B cell (primary cell): Measurements from ENCODE around the gene NPPB. TPM values are rescaled to one million over a fixed set of nuclear protein-coding genes. Genes with fewer than 3 reads are reported as not detected.

Source experiments
- ATAC-seq: fragments of 200-7000 bp; cut with Tn5 transposase; one replicate; pipeline ENCODE4 v1.10.0; 2021; ENCODE audit warnings: low read depth, mild to moderate bottlenecking, moderate number of reproducible peaks, moderate library complexity
- CTCF ChIA-PET: fragments of 350-600 bp; sonication (Branson Sonifier 250); formaldehyde crosslinking; loops from one replicate; lab custom pipeline; 2021; ENCODE audit warnings: antibody characterized with exemption, inconsistent platforms; lab: Charles Lee
- POLR2A ChIA-PET: fragments of 350-600 bp; sonication (Branson Sonifier 250); formaldehyde crosslinking; loops from one replicate; lab custom pipeline; 2021; ENCODE audit warnings: antibody characterized with exemption; lab: Charles Lee
- DNase-seq: peaks from one replicate; pipeline ENCODE4 v3.0.0; 2013
- H2AFZ ChIP-seq: 2 replicates; pipeline ENCODE4 v1.6.1; 2012; ENCODE audit warnings: mild to moderate bottlenecking, low read depth, low read length; ENCODE audit not compliant: insufficient read depth, poor library complexity, severe bottlenecking
- H3K27ac ChIP-seq, 2 donors: 1 replicate in 1 of 2; 2 replicates in 1 of 2; pipeline ENCODE4 v1.5.1; 2012 to 2013; ENCODE audit warnings: low read length in 2 of 2, mild to moderate bottlenecking in 2 of 2, moderate library complexity in 1 of 2
- H3K27me3 ChIP-seq, 4 experiments: fragments of 200-600 bp in 1 of 4; sonication (generic) in 1 of 4; replicated peaks in 1 of 4; 1 replicate in 2 of 4; 2 replicates in 2 of 4; pipeline versions ENCODE4 v1.6.1 to v1.7.0; 2013 to 2016; ENCODE audit warnings: low read length in 3 of 4, mild to moderate bottlenecking in 2 of 4, mixed read lengths in 1 of 4, moderate library complexity in 1 of 4; ENCODE audit not compliant: insufficient read depth in 4 of 4, control insufficient read depth in 3 of 4; ENCODE audit errors: control extremely low read depth in 1 of 4
- H3K36me3 ChIP-seq, 2 experiments: replicated peaks in 1 of 2; 1 replicate in 1 of 2; 2 replicates in 1 of 2; pipeline versions ENCODE4 v1.6.1 to v1.7.1; 2013; ENCODE audit warnings: low read length in 1 of 2; ENCODE audit not compliant: insufficient read depth in 2 of 2, control insufficient read depth in 1 of 2; ENCODE audit errors: control extremely low read depth in 1 of 2, extremely low read depth in 1 of 2
- H3K4me1 ChIP-seq, 2 donors: fragments of 200-600 bp in 1 of 2; sonication (generic) in 1 of 2; 1 replicate in 1 of 2; 2 replicates in 1 of 2; pipeline versions ENCODE4 v1.5.1 to v1.6.1; 2013 to 2017; ENCODE audit warnings: low read length in 2 of 2; ENCODE audit not compliant: control insufficient read depth in 2 of 2, insufficient read depth in 2 of 2
- H3K4me2 ChIP-seq: replicated peaks from 2 replicates; pipeline ENCODE3; 2012; ENCODE audit warnings: mild to moderate bottlenecking, low read depth, low read length; ENCODE audit not compliant: poor library complexity, severe bottlenecking
- H3K4me3 ChIP-seq, 5 experiments: fragments of 200-600 bp in 1 of 5; sonication (generic) in 1 of 5; 1 replicate in 3 of 5; 2 replicates in 2 of 5; pipeline versions ENCODE4 v1.5.1 to v1.7.0; 2011 to 2016; ENCODE audit warnings: low read length in 4 of 5, mild to moderate bottlenecking in 4 of 5, low read depth in 2 of 5, control low read depth in 1 of 5, moderate library complexity in 1 of 5; ENCODE audit not compliant: insufficient read depth in 1 of 5; ENCODE audit errors: control extremely low read depth in 1 of 5, extremely low read depth in 1 of 5
- H3K79me2 ChIP-seq: fragments of 200-600 bp; sonication (generic); one replicate; pipeline ENCODE4 v1.6.0; 2016; ENCODE audit warnings: low read length; ENCODE audit not compliant: control insufficient read depth, insufficient read depth
- H3K9ac ChIP-seq: fragments of 200-600 bp; sonication (generic); 2 replicates; pipeline ENCODE4 v1.6.1; 2017; ENCODE audit warnings: mild to moderate bottlenecking, low read length, moderate library complexity
- H3K9me3 ChIP-seq, 3 donors: one replicate each; pipeline versions ENCODE4 v1.6.1 to v1.7.1; 2013; ENCODE audit warnings: low read length in 2 of 3; ENCODE audit not compliant: control insufficient read depth in 2 of 3, insufficient read depth in 1 of 3; ENCODE audit errors: control extremely low read depth in 1 of 3
- H4K20me1 ChIP-seq: 2 replicates; pipeline ENCODE4 v1.6.0; 2012; ENCODE audit warnings: mild to moderate bottlenecking, low read length; ENCODE audit not compliant: insufficient read depth, control insufficient read depth, poor library complexity, severe bottlenecking
- H3K27ac Mint-ChIP-seq: one replicate; pipeline ENCODE4 v1.8.0; 2021; ENCODE audit warnings: mixed read lengths
- H3K27me3 Mint-ChIP-seq: one replicate; pipeline ENCODE4 v1.8.0; 2021; ENCODE audit warnings: mixed read lengths
- H3K4me1 Mint-ChIP-seq: one replicate; pipeline ENCODE4 v1.8.0; 2021; ENCODE audit warnings: mixed read lengths
- H3K4me3 Mint-ChIP-seq: one replicate; pipeline ENCODE4 v1.8.0; 2021; ENCODE audit warnings: mixed read lengths
- H3K9me3 Mint-ChIP-seq: one replicate; pipeline ENCODE4 v1.8.0; 2022; ENCODE audit warnings: mixed read lengths; ENCODE audit not compliant: insufficient read depth
- EZH2 ChIP-seq: IDR thresholded peaks from 2 replicates; pipeline ENCODE4 v1.6.1; 2012; ENCODE audit warnings: borderline replicate concordance, low read depth, mild to moderate bottlenecking, moderate library complexity, low read length; ENCODE audit not compliant: insufficient read depth, poor library complexity, severe bottlenecking
- WGBS: methylation state at CpG from one replicate; pipeline ENCODE4 v1.1.5; 2013; ENCODE audit warnings: missing lambda C conversion rate; ENCODE audit not compliant: insufficient coverage; 5-methylcytosine and 5-hydroxymethylcytosine counted together
- intact Hi-C: fragments of 100-400 bp; cut with micrococcal nuclease; formaldehyde crosslinking; loops from one replicate; pipeline ENCODE4 v1.10.0; 2022
- polyA minus RNA-seq: library from RNA; depleted of rRNA, polyadenylated mRNA; stranded (reverse); fragments of >200 nt; gene quantifications from 2 replicates; pipeline ENCODE4 v1.2.3, GENCODE V29; 2012
- polyA plus RNA-seq: library from polyadenylated mRNA; depleted of rRNA; stranded (reverse); fragments of >200 nt; gene quantifications from 2 replicates; pipeline ENCODE4 v1.2.3, GENCODE V29; 2012
- total RNA-seq, 2 donors: library from RNA; stranded (reverse); fragments of 120-200 nt in 1 of 2; gene quantifications; 1 replicate in 1 of 2; 2 replicates in 1 of 2; pipeline versions ENCODE4 v1.2.3 to v1.2.4, GENCODE V29; 2013 to 2022
- TF ChIP-seq, protein P1 (sequence below): fragments of 200-600 bp; IDR thresholded peaks from one replicate; pipeline ENCODE4 v1.8.0; 2022; ENCODE audit warnings: antibody characterized with exemption, mild to moderate bottlenecking

NPPB gene
- total RNA-seq (not detected in 2 replicates), polyA plus RNA-seq (not detected in 2 replicates), polyA minus RNA-seq (not detected in 2 replicates)
- total RNA-seq (2013): not detected

DNA sequence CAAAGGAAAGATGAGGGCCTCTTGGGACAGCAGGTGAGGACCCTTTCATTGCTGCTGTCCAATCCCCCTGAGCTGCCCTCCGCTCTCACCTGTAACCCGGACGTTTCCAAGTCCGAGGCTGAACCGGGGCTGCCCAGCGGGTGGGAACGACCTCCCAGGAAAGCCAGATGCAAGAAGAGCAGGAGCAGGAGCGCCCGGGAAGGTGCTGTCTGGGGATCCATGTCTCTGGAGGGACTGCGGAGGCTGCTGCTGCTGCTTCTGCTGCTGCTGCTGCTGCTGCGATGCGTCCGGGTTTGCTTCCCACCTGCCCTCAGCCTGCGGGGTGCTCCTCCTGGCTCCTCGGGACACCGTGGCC, at the start of gene NPPB:
NPPB (minus strand) TSS at position 333 of the 355 bp plus-strand sequence; CDS start at position 221, 112 bp downstream.
- Histone ChIP-seq H3K36me3 (no peaks in the 10 kb centered on the region), H3K79me2 (no peaks in the 10 kb centered on the region), H3K9ac (no peak within 1 kb of the TSS), H3K27ac (no peak within 1 kb of the TSS), H3K9me3 (peaks cover 0 to 16% (median 0%) of the 10 kb centered on the region in 3 donors), H3K27me3 (peaks cover 0 to 66% (median 17%) of the 10 kb centered on the region in 4 experiments), H3K4me2 (peak within 1 kb of the TSS; percentile 26), H4K20me1 (no peaks in the 10 kb centered on the region), H3K4me1 (peaks cover 0 to 10% of the 10 kb centered on the region in 2 donors), H2AFZ (no peak within 1 kb of the TSS), H3K4me3 (no peak within 1 kb of the TSS)
- Mint-ChIP-seq H3K4me1 (no peaks in the 10 kb centered on the region), H3K27ac (no peak within 1 kb of the TSS), H3K4me3 (no peak within 1 kb of the TSS), H3K27me3 (peaks cover 42% of the 10 kb centered on the region), H3K9me3 (no peaks in the 10 kb centered on the region)
- WGBS: 29% methylated on average over 16 of the region's 16 CpGs
- no peak for ATAC-seq
- no peak for TF ChIP-seq EZH2
- TF ChIP-seq, protein P1, sequence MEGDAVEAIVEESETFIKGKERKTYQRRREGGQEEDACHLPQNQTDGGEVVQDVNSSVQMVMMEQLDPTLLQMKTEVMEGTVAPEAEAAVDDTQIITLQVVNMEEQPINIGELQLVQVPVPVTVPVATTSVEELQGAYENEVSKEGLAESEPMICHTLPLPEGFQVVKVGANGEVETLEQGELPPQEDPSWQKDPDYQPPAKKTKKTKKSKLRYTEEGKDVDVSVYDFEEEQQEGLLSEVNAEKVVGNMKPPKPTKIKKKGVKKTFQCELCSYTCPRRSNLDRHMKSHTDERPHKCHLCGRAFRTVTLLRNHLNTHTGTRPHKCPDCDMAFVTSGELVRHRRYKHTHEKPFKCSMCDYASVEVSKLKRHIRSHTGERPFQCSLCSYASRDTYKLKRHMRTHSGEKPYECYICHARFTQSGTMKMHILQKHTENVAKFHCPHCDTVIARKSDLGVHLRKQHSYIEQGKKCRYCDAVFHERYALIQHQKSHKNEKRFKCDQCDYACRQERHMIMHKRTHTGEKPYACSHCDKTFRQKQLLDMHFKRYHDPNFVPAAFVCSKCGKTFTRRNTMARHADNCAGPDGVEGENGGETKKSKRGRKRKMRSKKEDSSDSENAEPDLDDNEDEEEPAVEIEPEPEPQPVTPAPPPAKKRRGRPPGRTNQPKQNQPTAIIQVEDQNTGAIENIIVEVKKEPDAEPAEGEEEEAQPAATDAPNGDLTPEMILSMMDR: no peak
- ChIA-PET CTCF (no interaction called here), POLR2A (interaction anchor here (0.6 kb wide), 1 partner anchor 49 kb away, joined by 3 read pairs; no protein-coding TSS in a partner anchor)
- DNase-seq: no peak
- intact Hi-C loops: loop anchor here (2.0 kb wide), 1 partner anchor 14 kb away; no protein-coding TSS in a partner anchor

DNA sequence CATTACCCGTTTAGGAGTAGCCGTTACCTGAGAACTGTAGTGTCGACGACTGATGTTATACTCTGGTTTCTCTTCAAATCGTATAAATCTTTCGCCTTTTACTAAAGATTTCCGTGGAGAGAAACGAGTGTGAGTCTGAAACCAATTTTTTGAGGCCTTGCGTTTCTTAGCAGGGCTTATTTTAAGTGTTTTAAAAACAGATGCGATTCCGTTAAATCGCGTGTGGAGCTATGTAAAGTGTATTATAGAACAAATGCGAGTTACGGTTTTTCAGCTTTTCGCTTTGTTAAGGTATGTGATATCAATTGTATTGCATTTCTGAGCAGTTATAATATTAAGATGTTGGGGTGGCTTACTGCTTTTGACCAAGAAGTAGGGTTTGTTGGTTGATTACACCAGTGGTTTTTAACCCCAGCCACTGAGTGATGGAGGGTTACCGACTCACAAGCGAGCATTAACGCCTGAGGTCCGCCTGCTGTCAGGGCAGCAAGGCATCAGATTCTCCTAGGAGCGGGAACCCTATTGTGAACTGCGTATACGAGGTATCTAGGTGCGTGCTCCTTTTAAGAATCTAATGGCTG, 49.4 kb upstream of the NPPB start:
- peak; percentile 94 for DNase-seq
- Histone ChIP-seq H3K4me3 (peak overlapping the region; percentile 77 to 85 (median 83)), H3K4me1 (peaks cover 3 to 11% of the 10 kb centered on the region in 2 donors), H3K79me2 (peaks cover 3% of the 10 kb centered on the region), H3K9ac (peak overlapping the region; percentile 98), H3K4me2 (peak overlapping the region; percentile 84), H4K20me1 (no peaks in the 10 kb centered on the region), H3K9me3 (no peaks in the 10 kb centered on the region), H2AFZ (peak overlapping the region; percentile 57), H3K27ac (peak overlapping the region; percentile 99 to 100), H3K36me3 (no peaks in the 10 kb centered on the region), H3K27me3 (no peaks in the 10 kb centered on the region)
- Mint-ChIP-seq H3K9me3 (no peaks in the 10 kb centered on the region), H3K4me1 (peaks cover 28% of the 10 kb centered on the region), H3K27me3 (no peaks in the 10 kb centered on the region), H3K27ac (peak overlapping the region; percentile 99), H3K4me3 (peak overlapping the region; percentile 95)
- ChIA-PET POLR2A (interaction anchor here (0.6 to 4.2 kb wide), 31 partner anchors 9 to 646 kb away, joined by 3 to 54 read pairs (median 4); partner anchors contain the start of genes AGTRAP, CLCN6, KIAA2013 and MAD2L2), CTCF (interaction anchor here (0.7 to 2.5 kb wide), 11 partner anchors 59 to 306 kb away, joined by 3 to 14 read pairs (median 4); partner anchors contain the start of gene MFN2)
- no peak for TF ChIP-seq EZH2
- TF ChIP-seq, protein P1: no peak
- intact Hi-C loops: loop anchor here (1.0 to 10.0 kb wide), 6 partner anchors 18 to 895 kb away; partner anchors contain the start of genes FBXO2, FBXO44, KIAA2013 and PLOD1
- 0% methylated on average over 18 of the region's 24 CpGs for WGBS
- peak; percentile 52 for ATAC-seq
